Fibroblast of skin of left biceps (primary cell): Measurements from ENCODE around the gene MYOCOS.
"Not testable (repeated sequence)": the region's sequence is repeated elsewhere in the genome, so short reads cannot be mapped to it uniquely, and the experiment has no call there.

Experiments
- DNase-seq, 2 experiments: peaks; one replicate each; pipeline ENCODE4 v3.0.0-alpha.2; 2013; ENCODE audit warnings: low read depth in 2 of 2

MYOCOS gene

GRCh38 chr1:171625225-171625624 lies 3.2 kb downstream of the MYOCOS start:
- DNase-seq: no peak

- DNase-seq: no peak
Observed at GRCh38 chr1:171627020-171627419, 5.0 kb downstream of the MYOCOS start.

DNA sequence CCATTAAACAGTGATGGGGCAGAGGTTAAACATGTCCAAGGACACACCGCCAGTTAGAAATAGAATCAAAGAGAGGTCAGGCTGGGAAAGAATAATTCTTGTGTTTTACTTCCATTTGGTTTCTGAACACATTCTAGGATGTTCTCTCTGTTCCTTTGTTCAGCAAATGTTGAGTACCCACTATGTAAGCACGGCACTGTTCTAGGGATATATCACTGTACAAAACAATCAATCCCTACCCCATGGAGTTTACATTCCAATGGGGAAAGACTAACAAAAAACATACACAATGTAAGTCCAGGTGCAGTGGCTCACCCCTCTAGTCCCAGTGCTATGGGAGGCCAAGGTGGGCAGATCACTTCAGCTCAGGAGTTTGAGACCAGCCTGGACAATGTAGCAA lies 6.2 kb downstream of the MYOCOS start:
- DNase-seq: no peak

DNA sequence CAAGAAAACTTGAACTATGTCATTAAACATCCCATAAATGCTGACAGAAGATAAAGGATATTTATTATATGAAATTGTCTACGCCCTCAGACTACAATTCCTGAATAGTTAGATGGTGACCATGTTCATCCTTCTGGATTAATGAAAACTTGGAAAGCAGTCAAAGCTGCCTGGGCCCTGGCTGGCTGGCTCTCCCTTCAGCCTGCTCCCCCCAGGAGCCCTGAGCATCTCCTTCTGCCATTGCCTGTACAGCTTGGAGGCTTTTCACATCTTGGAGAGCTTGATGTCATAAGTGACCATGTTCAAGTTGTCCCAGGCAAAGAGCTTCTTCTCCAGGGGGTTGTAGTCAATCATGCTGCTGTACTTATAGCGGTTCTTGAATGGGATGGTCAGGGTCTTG lies 13.6 kb downstream of the MYOCOS start:
- no peak for DNase-seq

GRCh38 chr1:171636141-171636540 lies 14.1 kb downstream of the MYOCOS start:
- no peak for DNase-seq

DNA sequence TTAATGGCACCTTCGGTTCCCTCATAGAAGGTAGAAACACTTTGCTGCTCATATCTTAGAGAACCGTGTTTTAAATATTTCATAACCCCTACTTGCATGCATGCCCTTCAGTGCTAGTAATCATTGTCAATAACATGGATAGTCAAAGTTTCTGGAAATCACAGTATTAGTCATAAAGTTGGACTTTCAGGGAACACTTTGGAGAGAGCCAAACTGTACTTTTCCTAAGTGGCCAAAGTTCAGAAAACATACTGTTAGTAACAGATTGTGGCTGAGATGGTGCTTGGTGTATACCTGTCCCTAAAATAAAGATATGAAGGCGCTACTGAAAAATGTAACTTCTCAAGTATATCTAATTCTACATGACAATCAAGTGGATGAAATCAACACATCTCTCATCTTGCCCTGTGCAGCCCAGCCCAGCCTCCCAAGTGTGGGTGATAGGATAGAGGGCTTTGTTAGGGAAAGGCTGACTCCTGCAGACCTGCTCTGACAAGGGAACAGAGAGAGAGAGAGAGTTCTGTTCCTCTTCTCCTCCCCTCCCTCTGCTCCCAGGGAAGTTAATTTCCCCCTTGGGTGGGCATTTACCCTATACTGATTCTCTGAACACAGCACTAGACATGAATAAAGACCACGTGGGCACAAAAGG lies 16.0 kb downstream of the MYOCOS start:
- no peak for DNase-seq

- DNase-seq: no peak
Observed at GRCh38 chr1:171640225-171640624, 18.2 kb downstream of the MYOCOS start.

- no peak for DNase-seq
Observed at GRCh38 chr1:171641076-171641864, 19.2 kb downstream of the MYOCOS start.

- no peak for DNase-seq
Observed at GRCh38 chr1:171642197-171642596, 20.2 kb downstream of the MYOCOS start.

- DNase-seq: no peak
Observed at GRCh38 chr1:171643156-171643555, 21.1 kb downstream of the MYOCOS start.

GRCh38 chr1:171644805-171645483 lies 22.9 kb downstream of the MYOCOS start:
- DNase-seq: peak; percentile 52 to 53

- DNase-seq: no peak
Observed at GRCh38 chr1:171645553-171646248, 23.7 kb downstream of the MYOCOS start.

GRCh38 chr1:171646249-171646560 lies 24.2 kb downstream of the MYOCOS start:
- no peak for DNase-seq

- no peak for DNase-seq
Observed at GRCh38 chr1:171652234-171652822, 30.3 kb downstream of the MYOCOS start, which contains the start of gene MYOC. Gene MYOC, minus strand, starts transcription at chr1:171652688. Its CDS starts 77 bp downstream, at chr1:171652611.

- no peak for DNase-seq
Observed at GRCh38 chr1:171653796-171654195, 31.8 kb downstream of the MYOCOS start.

DNA sequence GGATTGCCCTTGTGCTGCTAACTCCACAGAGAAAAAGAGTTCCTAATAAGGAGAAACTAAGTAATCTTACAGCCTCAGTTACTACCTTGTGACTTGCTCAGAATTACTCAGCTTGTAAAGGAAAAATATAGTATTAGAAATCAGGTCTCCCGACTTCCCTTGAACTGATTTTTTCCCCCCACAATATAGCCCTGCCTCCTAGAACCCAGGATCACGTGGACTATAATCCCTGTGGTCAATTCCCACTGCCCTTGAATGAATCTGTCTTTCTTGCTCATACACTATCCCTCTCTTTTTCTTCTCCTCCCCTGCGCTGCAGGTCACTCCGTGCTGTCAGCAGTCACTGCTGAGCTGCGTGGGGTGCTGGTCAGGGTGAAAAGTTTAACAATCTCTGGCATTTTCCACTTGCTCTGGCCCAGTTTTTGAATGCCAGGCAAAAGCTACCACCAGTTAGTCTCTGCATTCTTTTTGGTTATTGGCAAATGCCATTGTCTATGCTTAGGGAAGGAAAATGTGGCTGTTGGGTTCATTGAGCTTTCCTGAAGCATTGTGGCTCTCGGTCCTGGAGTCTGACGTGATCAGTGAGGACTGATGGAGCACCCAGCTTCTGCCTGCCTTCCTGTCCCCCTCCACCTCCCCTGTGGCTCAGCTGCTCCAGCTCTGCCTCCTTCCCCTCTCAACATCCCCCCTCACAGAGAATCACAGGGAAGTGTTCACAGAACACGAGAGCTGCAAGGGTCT lies 32.3 kb downstream of the MYOCOS start:
- no peak for DNase-seq

GRCh38 chr1:171654942-171655745 lies 33.1 kb downstream of the MYOCOS start:
- peak in 1 of 2 experiments; percentile 26 for DNase-seq

DNA sequence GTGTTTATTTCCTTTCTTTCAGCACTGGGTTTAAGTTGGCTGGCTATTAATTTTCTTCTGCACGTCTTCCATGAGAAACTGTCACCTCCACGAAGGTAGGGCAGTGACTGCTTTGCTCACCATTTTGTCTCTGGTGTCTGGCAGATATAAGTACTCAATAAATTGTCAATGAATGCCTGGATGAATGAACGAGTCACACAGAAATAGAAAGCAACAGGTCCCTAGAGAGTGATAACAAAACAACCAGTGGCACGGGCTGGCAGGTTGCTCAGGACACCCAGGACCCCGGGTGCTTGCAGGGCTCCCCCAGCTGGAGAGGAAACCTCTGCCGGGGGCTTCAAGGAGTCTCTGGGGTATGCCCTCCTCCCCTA lies 33.7 kb downstream of the MYOCOS start:
- DNase-seq: no peak

GRCh38 chr1:171656206-171656605 lies 34.2 kb downstream of the MYOCOS start:
- DNase-seq: not testable (repeated sequence)

DNA sequence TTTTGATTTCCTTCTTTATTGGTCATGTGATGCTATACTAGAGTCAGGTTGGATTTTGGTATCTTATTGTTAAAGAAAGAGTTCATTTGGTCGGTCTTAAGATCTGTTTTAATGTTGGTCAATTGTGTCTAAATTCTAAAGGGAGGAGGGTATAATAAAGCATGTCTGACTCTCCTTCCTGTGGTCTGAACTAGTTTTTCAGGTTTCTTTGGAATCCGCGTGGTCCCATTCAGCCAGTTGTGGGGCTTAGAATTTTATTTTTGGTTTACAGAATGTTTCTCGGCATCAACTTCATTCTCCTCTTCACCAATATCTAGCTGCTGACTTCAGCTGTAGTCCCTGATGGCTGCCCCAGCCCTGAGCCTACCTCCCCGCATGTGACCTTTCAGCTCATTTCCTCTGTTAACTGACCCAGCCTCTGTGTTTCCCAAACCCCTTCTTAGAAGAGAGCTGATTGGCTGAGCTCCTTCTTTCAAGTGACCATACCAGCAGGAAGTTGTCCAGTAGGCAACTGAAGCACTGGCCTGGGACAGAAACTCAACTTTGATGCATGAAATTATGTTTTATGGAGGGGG lies 39.1 kb downstream of the MYOCOS start:
- DNase-seq: no peak
